HTERT RPE-1 (cell line): ENCODE results near the gene TBX4.

Experiments used
- in situ Hi-C: fragments of 300-500 bp; cut with MboI; formaldehyde crosslinking; loops from 4 replicates; pipeline ENCODE4 v1.14.3; 2020; ENCODE audit warnings: low sequenced_read_pairs

Gene TBX4

DNA sequence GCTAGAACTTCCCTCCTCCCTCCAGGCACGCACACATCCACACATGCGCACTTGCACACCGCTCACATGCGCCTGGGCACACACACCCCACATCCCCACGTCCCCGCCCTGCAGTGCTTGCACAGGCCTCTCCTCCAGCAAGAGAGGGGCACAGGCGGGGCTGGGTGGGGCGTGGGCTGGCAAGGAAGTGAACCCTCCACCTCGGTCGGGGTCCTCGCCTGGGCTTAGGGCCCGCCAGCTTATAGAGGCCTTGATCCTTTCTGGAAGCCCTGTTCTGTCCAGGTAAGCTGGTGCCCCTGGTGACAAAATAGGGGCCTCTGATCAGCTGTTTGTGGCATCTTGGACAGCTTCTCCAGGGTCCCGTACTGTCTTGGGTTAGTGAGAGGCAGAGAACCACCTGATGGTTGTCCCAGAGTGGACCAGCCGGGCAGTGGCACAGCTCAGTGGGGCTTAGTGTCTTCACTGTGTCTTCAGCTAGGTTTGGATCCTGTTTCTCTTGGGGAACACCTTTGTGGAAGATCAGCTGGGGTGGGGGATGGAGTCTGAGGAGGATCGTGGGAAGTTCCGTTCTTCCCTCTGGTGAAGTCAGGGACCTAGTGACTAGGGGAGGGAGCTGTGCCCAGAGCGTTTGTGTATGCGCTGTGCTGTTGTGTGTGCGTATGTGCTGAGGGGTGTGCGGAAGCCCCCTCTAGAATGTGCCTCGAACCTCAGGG, 12.1 kb downstream of the TBX4 start:
- in situ Hi-C loops, result no loop called here

DNA sequence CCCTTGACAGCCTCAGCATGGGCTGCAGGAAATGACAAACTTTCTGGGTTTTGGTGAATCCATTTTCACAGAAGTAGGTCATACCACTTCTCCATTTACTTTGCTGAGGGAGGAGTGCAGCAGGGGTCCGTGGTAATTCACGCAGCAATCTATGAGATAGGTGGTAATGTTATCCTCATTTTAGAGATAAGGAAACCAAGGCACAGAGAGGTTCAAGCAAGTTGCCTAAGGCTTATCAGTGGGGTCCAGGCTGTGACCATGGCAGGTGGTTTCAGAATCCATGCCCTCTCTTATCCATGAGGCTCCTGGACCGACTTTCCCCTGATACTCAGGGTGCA, 12.6 kb downstream of the TBX4 start:
- in situ Hi-C loops, result no loop called here

DNA sequence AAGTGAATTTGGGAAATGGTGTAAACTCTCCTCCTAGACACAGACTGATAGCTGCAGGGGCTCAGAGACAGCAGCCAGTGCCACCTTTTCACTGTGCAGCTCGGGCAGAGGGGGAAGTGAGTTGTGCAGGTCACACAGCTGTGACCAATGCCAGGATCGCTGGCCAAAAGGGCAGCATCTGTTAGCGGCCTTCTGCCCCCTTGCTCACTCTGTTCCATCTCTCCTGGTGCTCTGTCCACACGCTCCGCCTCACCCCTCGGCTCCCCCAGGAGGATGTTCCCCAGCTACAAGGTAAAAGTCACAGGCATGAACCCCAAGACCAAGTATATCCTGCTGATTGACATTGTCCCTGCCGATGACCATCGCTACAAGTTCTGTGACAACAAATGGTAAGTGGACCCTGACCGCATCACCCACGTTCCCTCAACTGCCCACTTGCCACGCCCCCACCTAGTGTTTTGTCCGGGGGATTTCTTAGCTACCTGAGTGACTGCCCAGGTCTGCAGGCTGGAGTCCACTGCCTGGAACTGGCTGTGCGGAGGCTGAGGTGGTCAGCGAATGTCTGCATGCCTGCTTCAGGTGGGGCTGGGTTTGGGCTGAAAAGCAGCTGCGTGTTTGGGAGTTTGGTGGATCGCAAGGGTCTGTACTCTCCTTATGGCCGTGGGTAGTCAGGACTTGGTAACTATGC, 13.5 kb downstream of the TBX4 start:
- in situ Hi-C loops, result no loop called here

DNA sequence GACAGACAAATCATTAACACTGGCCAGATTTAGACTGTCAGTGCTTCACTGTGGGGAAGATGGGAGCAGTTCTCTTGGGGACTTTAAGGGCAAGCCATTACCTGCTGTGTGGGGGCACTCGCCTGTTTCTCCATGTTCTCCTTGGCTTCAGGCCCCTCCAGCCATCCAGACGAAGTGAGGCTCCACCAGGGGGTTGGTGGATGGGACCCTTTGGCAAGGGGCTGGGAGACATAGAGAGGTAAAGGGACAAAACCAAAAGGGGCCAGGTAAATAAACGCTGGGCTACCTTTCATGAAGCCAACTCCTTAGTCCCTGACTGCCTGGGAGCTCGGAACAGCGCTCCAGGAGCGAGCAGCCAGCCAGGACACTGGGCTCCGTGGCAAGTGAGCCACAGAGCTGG, 14.0 kb downstream of the TBX4 start:
- in situ Hi-C loops, result no loop called here

DNA sequence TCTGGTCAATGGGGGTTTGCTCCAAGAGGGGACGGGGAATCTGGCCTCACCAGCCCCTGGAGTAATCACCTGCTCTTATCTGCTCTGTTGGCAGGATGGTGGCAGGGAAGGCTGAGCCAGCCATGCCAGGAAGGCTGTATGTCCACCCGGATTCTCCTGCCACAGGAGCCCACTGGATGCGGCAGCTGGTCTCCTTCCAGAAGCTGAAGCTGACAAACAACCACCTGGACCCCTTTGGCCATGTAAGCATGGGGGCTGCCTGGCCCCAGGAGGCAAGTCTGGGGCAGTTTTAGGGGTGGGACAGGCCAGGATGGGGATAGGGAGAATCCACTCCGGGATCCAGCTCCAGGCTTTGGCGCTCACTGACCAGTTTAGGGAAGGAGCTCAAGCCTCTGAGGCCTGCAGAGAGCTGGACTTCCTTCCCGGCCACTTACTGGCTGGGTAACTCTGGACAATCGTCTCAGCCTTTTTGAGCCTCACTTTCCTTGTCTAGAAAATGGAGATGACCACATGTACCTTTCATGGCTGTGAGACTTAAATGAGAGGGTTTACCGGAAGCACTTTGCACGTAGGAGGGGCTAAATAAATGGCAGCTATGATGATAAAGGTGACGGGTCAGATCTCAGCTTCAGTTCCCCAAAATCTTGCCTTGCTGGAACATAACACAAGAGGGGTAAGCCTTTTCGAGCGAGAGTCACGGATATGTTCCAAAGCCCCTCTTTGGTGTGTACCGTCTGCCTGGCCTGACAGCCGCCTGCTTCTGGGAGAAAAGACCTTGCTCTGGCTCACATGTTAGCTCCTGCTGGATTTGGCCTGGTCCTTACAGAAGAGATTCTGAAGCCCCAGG, 15.4 kb downstream of the TBX4 start:
- in situ Hi-C loops, result no loop called here

DNA sequence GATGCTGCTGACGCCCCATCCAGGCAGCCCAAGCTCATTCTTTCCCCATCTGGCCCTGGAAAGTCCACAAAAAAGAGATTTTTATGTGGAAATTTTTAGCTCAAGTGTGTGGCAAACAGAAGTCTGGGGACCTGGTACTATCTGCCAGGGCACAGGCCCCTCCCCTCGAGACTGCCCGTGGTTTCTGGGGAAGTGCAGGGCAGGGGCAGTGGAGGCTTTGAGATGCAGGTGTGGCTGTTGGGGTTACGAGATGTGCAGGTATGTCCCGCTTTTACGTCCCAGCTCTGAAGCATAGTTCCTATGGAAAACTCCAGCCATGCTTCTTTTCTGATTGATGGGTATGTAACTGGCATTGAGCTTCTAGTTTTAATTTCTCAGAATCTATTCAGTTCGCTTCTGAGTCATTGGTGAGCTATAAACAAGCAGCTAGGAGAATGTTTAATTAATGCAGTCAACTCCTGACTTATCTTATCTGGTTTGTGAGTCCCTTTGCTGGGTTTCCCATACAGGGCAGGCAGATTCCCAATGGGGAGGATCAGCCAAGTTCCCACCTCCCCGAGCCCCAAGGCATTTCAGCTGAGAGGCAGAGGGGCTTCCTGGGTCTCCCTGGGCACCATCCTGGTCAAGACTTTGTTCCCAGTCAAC, 16.2 kb downstream of the TBX4 start:
- in situ Hi-C loops, result no loop called here

DNA sequence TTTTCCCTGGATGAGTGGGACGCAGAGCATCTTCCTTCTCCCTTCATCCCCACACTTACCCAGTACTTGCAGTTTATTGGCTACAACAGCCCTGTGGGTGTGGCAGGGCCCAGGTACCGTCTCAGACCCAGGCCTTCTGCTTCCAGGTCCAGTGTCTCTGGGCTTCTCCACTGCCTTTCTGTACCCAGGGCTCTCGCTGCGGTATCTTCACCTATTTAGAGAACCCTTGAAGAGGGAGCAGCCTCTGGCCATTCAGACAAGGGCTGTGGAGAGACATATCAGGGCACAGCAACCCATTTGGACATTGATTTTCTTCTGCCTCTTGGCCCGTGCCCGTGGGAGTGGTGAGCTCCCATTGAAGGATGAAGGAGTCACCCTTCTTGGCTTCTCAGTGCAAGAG, 17.3 kb downstream of the TBX4 start:
- in situ Hi-C loops, result no loop called here

DNA sequence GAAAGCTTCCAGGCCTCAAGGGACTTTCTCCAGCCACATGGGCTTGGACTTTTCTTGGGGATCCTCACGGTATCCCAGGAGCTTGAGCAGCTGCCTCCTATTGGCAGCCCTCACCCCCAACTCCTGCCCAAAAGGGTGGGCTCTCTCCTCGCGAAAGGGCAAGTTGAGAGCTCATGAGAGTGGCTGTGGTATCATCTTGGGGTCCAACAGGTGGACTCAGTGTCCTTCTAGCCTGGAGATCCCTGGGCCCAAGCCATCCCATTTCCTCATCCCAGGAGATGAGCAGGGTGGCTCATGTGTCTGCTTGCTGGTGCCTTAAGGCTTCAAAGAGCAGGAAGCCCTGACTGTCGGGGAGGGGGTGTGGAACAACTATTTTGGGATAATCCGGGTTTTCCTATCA, 17.7 kb downstream of the TBX4 start:
- in situ Hi-C loops, result no loop called here

DNA sequence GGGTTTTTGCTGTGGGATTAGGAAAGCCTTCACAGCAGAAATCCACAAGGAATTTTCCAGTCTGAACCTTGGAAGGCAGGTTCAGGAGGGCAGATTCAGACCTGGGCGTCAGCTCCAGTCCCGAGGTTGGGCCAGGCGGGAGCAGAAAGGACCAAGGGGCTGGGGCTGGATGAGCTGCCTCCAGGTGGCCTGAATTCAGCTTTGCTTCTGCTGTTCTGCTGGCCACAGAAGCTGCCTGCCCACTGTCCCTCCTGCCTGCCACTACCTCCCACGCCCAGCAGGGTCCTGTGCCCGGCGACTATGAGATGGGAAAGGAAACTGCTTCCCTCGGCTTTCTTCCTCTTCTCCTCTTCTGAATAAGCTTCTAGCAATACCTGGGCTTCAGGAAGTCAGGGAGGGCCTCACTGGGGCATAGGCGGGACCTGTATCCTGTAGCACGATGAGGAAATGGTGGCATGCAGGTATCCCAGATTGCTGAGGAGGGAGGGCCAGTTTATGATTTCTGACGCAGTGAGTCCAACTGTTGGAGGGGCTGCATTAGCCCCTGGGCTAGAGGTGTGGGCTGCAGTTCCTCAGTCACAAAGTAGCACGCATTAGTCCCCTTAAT, 18.4 kb downstream of the TBX4 start:
- in situ Hi-C loops, result no loop called here

DNA sequence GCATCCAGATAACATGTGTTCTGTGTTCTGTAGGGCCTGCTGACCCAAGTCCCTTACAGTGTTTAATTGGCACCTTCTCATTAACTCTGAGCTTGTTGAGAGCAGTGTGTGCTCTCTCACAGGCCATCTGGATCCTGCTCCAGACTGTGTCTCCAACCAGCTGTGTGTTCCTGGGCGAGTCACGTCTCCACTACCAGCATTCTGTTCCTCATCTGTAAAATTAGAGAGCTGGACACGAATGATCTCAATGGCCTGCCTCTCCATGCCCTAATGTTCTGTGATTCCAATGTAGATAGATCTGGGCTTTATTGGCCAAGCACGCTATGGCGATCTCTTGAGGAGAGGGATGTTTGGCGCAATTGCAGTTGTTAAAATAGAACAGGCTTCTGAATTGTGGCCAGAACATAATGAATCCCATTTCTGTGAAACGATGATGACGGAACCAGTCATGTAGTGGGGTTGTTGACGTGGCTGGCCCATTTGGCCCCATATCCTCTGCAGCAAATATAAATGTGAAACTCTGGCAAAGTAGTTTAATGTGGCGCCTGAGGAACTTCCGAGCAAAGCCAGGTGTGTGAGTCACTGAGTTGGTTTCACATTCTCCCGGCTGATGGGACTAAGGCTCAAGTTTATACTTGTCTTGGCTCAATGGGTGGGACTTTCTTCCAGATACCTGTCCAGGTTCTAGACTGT, 22.2 kb downstream of the TBX4 start:
- in situ Hi-C loops, result no loop called here

DNA sequence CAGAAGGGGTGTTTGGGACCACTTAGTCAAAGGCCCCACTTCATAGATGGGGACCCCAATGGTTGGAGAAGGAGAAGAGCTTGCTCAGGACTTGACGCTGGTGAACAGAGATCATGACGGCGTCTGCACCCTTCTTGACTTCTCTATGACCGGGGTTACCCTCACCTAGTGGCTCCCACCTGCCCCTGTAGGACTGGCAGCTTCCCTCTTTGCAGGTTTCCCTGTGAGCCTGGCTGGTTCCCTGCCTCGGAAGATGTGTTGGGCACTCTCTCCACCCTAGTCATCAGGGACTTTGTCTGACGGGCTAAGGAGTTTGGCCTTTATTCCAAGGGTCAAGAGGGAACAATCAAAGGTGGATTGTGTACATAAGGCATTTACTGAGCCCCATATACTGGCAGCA, 22.7 kb downstream of the TBX4 start:
- in situ Hi-C loops, result no loop called here

DNA sequence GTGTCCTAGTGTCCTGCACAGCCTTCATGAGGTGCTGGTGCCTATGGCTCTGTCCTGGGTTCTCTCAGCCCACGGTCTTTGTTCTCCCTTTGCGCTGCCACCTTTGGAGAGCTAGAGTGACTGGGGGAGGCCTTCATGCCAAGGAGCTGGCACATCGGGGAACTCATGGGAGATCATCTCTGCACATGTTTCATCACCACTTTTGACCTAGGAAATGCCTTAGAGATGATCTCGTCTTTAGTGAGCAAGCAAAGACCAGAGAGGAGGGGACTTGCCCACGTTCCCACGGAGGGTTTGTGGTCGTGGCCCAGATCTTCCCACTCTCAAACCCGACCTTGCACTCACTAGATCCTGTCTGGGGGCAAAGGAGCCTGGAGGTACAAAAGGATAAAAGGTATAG, 23.5 kb downstream of the TBX4 start:
- in situ Hi-C loops, result no loop called here

DNA sequence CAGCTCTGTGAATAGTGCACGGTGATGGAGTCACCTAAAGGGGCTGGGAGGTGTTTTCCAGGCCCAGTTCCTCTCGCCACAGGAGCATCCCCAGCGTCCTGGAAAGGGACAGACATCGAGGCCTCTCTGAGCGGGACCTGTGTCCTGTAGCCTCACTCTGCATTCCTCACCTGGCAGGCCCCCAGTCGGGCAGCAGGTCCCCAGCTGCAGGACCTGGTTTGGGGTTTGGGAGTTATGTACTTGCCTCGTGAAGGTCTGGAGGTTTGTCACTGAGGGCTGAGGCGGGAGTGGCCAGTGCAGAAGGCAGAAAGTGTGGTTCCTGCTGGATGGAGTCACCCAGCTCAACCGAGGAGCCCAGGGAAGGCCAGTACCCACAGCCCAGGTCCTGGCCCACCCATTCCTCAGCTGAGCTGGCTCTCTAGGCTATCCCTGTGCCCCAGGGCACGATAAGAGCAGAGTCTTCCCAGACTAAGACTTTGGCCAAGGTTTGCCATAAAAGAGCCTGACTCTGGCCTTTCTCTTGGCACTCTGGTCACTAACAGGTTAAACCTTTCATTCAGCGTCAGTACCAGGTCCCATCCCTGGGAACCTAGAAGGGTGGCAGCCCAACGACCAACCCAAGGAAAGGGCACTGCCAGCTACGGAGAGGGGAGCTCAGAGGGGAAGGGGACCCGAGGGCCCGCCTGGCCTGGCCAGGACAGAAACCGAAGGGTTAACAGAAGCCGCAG, 24.4 kb downstream of the TBX4 start:
- in situ Hi-C loops, result no loop called here

DNA sequence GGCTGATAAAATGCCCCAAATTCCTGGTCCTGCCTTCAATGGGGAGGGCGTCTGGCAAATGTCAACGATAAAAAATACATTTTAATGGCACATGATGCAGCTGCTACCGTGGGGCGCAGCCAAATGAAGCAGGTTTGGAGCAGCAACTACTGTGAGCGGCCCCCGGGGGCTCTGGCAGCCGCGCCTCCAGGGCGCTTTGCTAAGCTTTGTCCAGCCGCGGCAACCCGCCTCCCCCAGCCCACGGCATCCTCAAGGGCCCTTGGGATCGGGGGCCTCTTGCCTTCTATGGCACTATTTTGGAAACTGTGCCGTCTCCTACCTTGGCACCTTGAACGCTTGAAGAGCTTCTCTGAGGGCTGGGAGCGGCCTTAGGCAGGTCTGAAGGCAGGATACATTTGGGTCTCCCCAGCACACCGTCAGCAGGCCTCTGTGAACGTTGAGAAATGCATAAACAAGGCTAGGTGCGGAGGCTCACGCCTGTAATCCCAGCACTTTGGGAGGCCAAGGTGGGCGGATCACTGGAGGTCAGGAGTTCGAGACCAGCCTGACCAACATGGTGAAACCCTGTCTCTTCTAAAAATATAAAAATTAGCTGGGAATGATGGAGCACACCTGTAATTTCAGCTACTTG, 25.1 kb downstream of the TBX4 start:
- in situ Hi-C loops, result no loop called here

DNA sequence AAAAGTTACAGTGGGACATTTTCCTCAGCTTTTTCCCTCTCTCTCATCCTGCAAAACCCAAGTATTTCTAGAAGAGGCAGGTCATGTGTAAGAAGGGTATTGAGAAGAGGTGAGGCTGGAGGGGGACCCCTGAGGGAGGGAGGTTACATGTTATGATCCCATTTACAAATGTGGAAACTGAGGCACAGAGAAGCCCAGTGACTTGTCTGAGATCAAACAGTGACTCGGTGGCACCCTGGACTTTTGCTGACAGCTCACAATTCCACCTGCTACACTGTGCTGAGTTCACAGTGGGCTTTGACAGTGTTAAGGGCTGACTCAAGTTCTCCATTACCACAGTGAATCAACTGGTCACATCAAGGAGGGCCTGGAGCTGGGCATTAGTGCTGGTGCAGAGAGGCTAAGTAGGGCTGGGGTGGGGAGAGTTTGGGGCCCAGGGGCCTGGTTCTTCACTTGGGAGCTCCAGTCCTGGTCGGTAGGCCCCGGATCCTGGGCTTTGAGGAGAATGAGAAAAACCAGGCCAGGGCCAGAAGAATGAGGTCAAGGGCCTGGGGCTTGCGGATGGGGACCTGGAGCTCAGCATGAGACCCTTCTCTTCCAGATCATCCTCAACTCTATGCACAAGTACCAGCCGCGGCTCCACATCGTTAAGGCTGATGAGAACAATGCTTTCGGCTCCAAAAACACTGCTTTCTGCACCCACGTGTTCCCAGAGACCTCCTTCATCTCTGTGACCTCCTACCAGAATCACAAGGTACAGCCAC, 26.0 kb downstream of the TBX4 start:
- in situ Hi-C loops, result no loop called here

DNA sequence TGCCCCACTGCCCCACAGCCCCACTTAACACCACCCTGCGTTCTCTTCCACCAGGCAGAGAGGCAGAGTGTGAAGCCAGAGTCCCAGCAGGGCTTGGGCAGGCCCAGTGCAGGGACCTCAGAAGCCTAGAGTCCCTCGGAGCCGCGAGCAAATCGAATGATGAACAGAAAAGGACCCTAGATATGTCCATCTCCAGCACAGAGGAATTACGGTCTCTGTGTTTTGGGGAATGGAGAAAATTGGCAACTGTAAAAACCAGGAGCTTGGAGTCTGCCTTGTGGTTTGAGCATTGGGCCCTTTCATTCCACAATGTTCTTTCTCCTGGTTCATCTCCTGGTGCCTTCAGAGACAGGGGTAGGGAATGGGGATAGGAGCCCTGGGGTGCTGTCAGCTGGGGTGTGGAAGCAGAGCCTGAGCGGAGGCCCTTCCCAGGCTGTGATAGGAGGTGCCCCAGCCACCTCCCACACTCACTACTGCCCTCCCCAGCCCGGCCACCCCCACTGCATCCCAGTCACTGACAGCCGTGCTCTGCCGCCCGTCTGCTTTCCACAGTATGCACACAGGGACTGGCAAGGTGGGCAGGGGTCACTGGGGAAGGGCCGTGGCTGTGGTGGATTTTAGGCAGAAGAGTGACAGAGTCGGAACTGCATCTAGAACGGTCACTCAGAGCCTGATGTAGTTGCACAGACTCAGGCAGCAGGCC, 26.7 kb downstream of the TBX4 start:
- in situ Hi-C loops, result no loop called here

DNA sequence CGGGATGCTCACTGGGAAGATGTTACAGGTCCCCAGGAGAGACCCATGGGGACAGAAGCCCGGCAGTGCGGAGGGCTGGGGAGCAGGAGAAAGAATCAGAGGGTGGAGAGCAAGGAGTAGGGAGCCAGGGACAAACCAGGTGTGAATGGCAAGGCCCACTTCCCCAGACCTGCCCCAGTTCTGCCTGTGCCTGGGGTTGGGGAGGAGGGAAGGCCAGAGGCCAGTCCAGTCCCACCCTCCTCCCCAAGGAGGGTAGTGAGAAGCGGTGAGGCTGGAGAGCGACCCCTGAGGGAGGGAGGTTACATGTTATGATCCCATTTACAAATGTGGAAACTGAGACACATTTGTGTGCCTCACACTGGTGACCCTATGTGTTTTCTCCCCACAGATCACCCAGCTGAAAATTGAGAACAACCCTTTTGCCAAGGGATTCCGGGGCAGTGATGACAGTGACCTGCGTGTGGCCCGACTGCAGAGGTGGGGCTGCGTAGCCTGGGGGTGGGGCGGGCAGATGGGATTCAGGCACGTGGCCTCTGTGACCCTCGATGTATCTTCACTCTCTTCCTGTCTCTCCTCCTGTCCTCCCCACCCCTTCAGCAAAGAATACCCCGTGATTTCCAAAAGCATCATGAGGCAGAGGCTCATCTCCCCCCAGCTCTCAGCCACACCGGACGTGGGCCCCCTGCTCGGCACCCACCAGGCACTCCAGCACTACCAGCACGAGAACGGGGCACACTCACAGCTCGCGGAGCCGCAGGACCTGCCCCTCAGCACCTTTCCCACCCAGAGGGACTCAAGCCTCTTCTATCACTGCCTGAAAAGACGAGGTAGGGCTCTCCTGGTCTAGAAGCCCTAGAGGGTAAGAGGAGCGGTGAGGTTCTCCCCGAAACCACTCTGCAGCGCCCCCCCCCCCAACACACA, 27.5 kb downstream of the TBX4 start:
- in situ Hi-C loops, result no loop called here
